Lower leg skin (tissue), 4 donors: ENCODE measurements around the gene SLC37A1. TPM values are rescaled to one million over a fixed set of nuclear protein-coding genes. Genes with fewer than 3 reads are reported as not detected.
A peak's percentile ranks its signal among the peaks of the same experiment; 100 is the strongest.

Experiments used
- DNase-seq, 2 donors: peaks; one replicate each; pipeline ENCODE4 v3.0.0-alpha.2; 2019; ENCODE audit warnings: low spot score in 2 of 2
- H3K4me3 ChIP-seq: fragments of 200-600 bp; sonication (generic); 2 replicates; pipeline ENCODE4 v1.5.1; 2017; ENCODE audit warnings: mild to moderate bottlenecking, low read depth; ENCODE audit not compliant: poor library complexity, severe bottlenecking
- CTCF ChIP-seq, 3 donors: fragments of 450-650 bp; IDR thresholded peaks; one replicate each; pipeline ENCODE4 v1.5.1; 2016; ENCODE audit warnings: antibody characterized with exemption in 3 of 3, mild to moderate bottlenecking in 3 of 3, moderate library complexity in 2 of 3
- POLR2A ChIP-seq, 2 donors: fragments of 450-650 bp; IDR thresholded peaks; one replicate each; pipeline ENCODE4 v1.6.1; 2016 to 2017; ENCODE audit warnings: antibody characterized with exemption in 2 of 2, mild to moderate bottlenecking in 1 of 2, moderate library complexity in 1 of 2
- WGBS, 2 donors: methylation state at CpG; one replicate each; pipeline ENCODE4 v1.1.5; 2018; 5-methylcytosine and 5-hydroxymethylcytosine counted together
- intact Hi-C: fragments of 100-400 bp; cut with DNase I; formaldehyde crosslinking; loops from one replicate; pipeline ENCODE4 v1.15.0; 2023; ENCODE audit warnings: low total_unique reads
- total RNA-seq, 4 donors: library from RNA; depleted of rRNA; stranded (reverse); fragments of >200 nt; gene quantifications; one replicate each; pipeline ENCODE4 v1.1.0, GENCODE V29; 2016

Gene SLC37A1
- total RNA-seq, 4 donors from 2014 or later, result 7.4 to 19.2 (median 16.9) TPM

GRCh38 chr21:42574234-42575027 lies 60.8 kb downstream of the SLC37A1 start:
- H3K4me3 ChIP-seq, result no peak overlapping the region
- 78 to 79% methylated on average over 7 of the region's 7 CpGs for WGBS, 2 donors
- peak in 1 of 2 donors; percentile 45 for DNase-seq
- intact Hi-C loops, result no loop called here
- TF ChIP-seq CTCF (IDR thresholded peaks at IDR 0.05), result no peak
- no peak for TF ChIP-seq POLR2A (IDR thresholded peaks at IDR 0.05)

- TF ChIP-seq CTCF (IDR thresholded peaks at IDR 0.05) (no peak), POLR2A (IDR thresholded peaks at IDR 0.05) (no peak)
- WGBS, 2 donors, result 93 to 97% methylated on average over 8 of the region's 8 CpGs
- peak in 1 of 2 donors; percentile 63 for DNase-seq
- no peak overlapping the region for H3K4me3 ChIP-seq
- intact Hi-C loops, result no loop called here
Observed at GRCh38 chr21:42575111-42575510, 61.5 kb downstream of the SLC37A1 start.

- no peak for DNase-seq
- H3K4me3 ChIP-seq, result no peak overlapping the region
- intact Hi-C loops, result no loop called here
- no peak for TF ChIP-seq CTCF (IDR thresholded peaks at IDR 0.05)
- TF ChIP-seq POLR2A (IDR thresholded peaks at IDR 0.05), result no peak
- WGBS, 2 donors, result 95% methylated on average over 1 of the region's 1 CpG
Observed at GRCh38 chr21:42576639-42577038, 63.0 kb downstream of the SLC37A1 start.

- 95 to 97% methylated on average over 9 of the region's 9 CpGs for WGBS, 2 donors
- intact Hi-C loops, result no loop called here
- peak in 1 of 2 donors; percentile 72 for DNase-seq
- no peak overlapping the region for H3K4me3 ChIP-seq
- TF ChIP-seq POLR2A (IDR thresholded peaks at IDR 0.05), result no peak
- no peak for TF ChIP-seq CTCF (IDR thresholded peaks at IDR 0.05)
Observed at GRCh38 chr21:42578034-42578433, 64.4 kb downstream of the SLC37A1 start.

- intact Hi-C loops, result no loop called here
- DNase-seq, result peak in 1 of 2 donors; percentile 80
- 90% methylated on average over 12 of the region's 12 CpGs for WGBS, 2 donors
- no peak overlapping the region for H3K4me3 ChIP-seq
- TF ChIP-seq POLR2A (IDR thresholded peaks at IDR 0.05) (no peak), CTCF (IDR thresholded peaks at IDR 0.05) (no peak)
Observed at GRCh38 chr21:42578761-42579415, 65.2 kb downstream of the SLC37A1 start.
